A549 treated with AZD2906 at 1 μM for 4 hours (cell line): ENCODE results near the gene SLC28A2. TPM values are rescaled to one million over a fixed set of nuclear protein-coding genes. Genes with fewer than 3 reads are reported as not detected.

ENCODE experiments used
- total RNA-seq: library from RNA; stranded (reverse); fragments of 200-300 nt; extraction: Qiagen RNA extraction; gene quantifications from 5 replicates; pipeline ENCODE4 v1.2.3, GENCODE V29; 2022

The SLC28A2 gene, protein sequence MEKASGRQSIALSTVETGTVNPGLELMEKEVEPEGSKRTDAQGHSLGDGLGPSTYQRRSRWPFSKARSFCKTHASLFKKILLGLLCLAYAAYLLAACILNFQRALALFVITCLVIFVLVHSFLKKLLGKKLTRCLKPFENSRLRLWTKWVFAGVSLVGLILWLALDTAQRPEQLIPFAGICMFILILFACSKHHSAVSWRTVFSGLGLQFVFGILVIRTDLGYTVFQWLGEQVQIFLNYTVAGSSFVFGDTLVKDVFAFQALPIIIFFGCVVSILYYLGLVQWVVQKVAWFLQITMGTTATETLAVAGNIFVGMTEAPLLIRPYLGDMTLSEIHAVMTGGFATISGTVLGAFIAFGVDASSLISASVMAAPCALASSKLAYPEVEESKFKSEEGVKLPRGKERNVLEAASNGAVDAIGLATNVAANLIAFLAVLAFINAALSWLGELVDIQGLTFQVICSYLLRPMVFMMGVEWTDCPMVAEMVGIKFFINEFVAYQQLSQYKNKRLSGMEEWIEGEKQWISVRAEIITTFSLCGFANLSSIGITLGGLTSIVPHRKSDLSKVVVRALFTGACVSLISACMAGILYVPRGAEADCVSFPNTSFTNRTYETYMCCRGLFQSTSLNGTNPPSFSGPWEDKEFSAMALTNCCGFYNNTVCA
- total RNA-seq: 0.03 to 0.05 TPM in 2 of 5 replicates, not detected in the others

DNA sequence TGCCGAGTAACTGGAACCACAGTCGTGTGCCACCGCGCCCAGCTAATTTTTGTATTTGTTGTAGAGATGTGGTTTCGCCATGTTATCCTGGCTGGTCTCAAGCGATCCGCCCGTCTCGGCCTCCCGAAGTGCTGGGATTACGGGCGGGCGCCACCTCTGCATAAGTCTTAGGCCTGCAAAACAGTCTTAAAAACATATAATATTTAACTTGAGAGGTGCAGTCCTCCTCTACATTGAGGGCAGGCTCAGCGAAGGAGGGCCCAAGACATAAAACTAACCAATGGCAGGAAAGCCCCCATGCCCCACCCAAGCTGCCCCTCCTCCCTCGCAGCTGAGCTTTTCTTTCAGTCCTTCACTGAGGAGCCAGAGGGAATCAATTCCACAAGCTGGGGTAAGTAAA is at the start of gene SLC28A2:
TSS of gene SLC28A2 (plus strand) at position 347 of the 400 bp plus-strand sequence. CDS start 982 bp downstream, outside the sequence.

Other genes starting within 250 kb of the SLC28A2 start
- gene SORD, start 229.0 kb upstream of the SLC28A2 start, total RNA-seq: 28.5 to 35.5 TPM (median 31.3 TPM) in 5 replicates
- 0.03 to 0.05 TPM (median 0.03 TPM) in 5 replicates for gene DUOX2, start 138.1 kb upstream of the SLC28A2 start, total RNA-seq
- gene DUOXA2, start 137.9 kb upstream of the SLC28A2 start, total RNA-seq: not detected in 5 replicates
- gene DUOXA1, start 122.4 kb upstream of the SLC28A2 start, total RNA-seq: 0.06 to 0.30 TPM (median 0.09 TPM) in 5 replicates
- 0.05 TPM in 3 of 5 replicates, not detected in the others for gene DUOX1, start 122.2 kb upstream of the SLC28A2 start, total RNA-seq
- 0.36 to 0.75 TPM (median 0.53 TPM) in 5 replicates for gene SHF, start 64.3 kb upstream of the SLC28A2 start, total RNA-seq
- 2.3 to 3.4 TPM (median 2.4 TPM) in 5 replicates for gene GATM, start 126.3 kb downstream of the SLC28A2 start, total RNA-seq